ENCODE data around the gene RFXAP. TPM values are rescaled to one million over a fixed set of nuclear protein-coding genes. Genes with fewer than 3 reads are reported as not detected.

RFXAP gene
- total and polyA plus RNA-seq, 9 of the 15 experiments (the other 6 are each of a cell fraction or from before 2014, with no cell fraction given) = 2.1 to 9.7 (median 2.9) TPM

DNA sequence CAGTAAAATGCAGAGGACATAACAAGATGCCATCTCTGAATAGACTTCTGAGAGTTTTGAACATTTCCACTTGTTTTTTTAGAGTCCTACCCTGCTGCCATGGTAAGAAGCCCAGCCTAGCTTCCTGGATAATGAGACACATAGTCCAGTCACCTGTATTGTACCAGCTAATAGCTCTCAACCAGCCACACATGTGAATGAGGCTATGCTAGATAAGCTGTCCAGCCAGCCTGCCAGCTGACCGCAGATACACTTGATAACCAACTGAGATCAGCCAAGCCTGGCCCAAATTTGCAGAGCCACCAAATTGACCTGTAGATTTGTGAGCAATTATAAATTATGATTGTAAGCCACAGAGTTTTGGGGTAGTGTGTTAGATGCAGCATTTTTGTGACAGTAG is 10.7 kb downstream of the RFXAP start:
- FAIRE-seq (no peak), ATAC-seq (0 out of 3 replicates have a peak, but pooled peaks have one; percentile 42), DNase-seq (ENCODE audit: extremely low read depth in 1 of 4, low spot score in 3 of 4) (no peak)
- peaks cover 27% of the 10 kb centered on the region for H3K36me3 ChIP-seq (ENCODE audit: control insufficient read depth, insufficient read depth, low read length)
- no peak overlapping the region for H3K9ac ChIP-seq (ENCODE audit: insufficient read depth in 1 of 2, low read depth in 2 of 2, low read length in 2 of 2)
- TF ChIP-seq, protein P1, sequence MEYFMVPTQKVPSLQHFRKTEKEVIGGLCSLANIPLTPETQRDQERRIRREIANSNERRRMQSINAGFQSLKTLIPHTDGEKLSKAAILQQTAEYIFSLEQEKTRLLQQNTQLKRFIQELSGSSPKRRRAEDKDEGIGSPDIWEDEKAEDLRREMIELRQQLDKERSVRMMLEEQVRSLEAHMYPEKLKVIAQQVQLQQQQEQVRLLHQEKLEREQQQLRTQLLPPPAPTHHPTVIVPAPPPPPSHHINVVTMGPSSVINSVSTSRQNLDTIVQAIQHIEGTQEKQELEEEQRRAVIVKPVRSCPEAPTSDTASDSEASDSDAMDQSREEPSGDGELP (CRISPR knock-in tag; IDR thresholded peaks at IDR 0.05; ENCODE audit: borderline replicate concordance) = peak; percentile 40
- TF ChIP-seq, protein P2, sequence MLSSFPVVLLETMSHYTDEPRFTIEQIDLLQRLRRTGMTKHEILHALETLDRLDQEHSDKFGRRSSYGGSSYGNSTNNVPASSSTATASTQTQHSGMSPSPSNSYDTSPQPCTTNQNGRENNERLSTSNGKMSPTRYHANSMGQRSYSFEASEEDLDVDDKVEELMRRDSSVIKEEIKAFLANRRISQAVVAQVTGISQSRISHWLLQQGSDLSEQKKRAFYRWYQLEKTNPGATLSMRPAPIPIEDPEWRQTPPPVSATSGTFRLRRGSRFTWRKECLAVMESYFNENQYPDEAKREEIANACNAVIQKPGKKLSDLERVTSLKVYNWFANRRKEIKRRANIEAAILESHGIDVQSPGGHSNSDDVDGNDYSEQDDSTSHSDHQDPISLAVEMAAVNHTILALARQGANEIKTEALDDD (IDR thresholded peaks at IDR 0.05) = peak; percentile 63
- TF ChIP-seq GATA2 (CRISPR knock-in tag; IDR thresholded peaks at IDR 0.05) (no peak), ZNF644 (tag; IDR thresholded peaks at IDR 0.05; ENCODE audit: low read depth) (no peak), NFRKB (IDR thresholded peaks at IDR 0.05; ENCODE audit: low read depth) (no peak), TEAD4 (IDR thresholded peaks at IDR 0.05; ENCODE audit: low read length) (0 out of 2 replicates have a peak, but pooled peaks have one; percentile 11), TEAD4 (CRISPR knock-in tag; IDR thresholded peaks at IDR 0.05; ENCODE audit: borderline replicate concordance) (no peak), NFXL1 (CRISPR knock-in tag; IDR thresholded peaks at IDR 0.05) (no peak)
- BruUV-seq (replicated peaks) = no TSS peak
- no peaks in the 10 kb centered on the region for H3K9me3 ChIP-seq (replicated peaks; ENCODE audit: control insufficient read depth, insufficient read depth, low read depth, low read length)
- peaks cover 0 to 3% of the 10 kb centered on the region in 2 experiments; a peak in 2 of 5 replicates for H3K4me1 ChIP-seq (replicated peaks in 1 of 2; ENCODE audit: control insufficient read depth in 2 of 2, insufficient read depth in 2 of 2, low read length in 2 of 2)
- no peaks in the 10 kb centered on the region for H4K20me1 ChIP-seq (replicated peaks; ENCODE audit: control insufficient read depth, insufficient read depth, low read length)
- no peak overlapping the region for H3K4me3 ChIP-seq
- no peaks in the 10 kb centered on the region for H3K79me2 ChIP-seq (ENCODE audit: control insufficient read depth, insufficient read depth, low read length)
- no peaks in the 10 kb centered on the region for H3K9me1 ChIP-seq (ENCODE audit: control insufficient read depth, insufficient read depth, low read length)
- H2AFZ ChIP-seq (ENCODE audit: low read depth, low read length) = no peak overlapping the region
- no peak overlapping the region for H3K27ac ChIP-seq (ENCODE audit: extremely low read depth, low read depth, low read length)
- CTCF ChIA-PET (ENCODE audit: low intra/inter-chr PET ratio) = no interaction called here
- in situ Hi-C loops (cut with MboI) (loop anchor here (25.0 kb wide), 1 partner anchor 417 kb away; no protein-coding TSS in a partner anchor), intact Hi-C loops (cut with micrococcal nuclease) (loop anchor here (10.0 kb wide), 1 partner anchor 545 kb away; no protein-coding TSS in a partner anchor)
- H3K27me3 ChIP-seq (ENCODE audit: control insufficient read depth in 2 of 2, insufficient read depth in 2 of 2, low read length in 2 of 2) = no peaks in the 10 kb centered on the region
- POLR2A ChIA-PET = interaction anchor here (0.7 to 1.2 kb wide), 2 partner anchors 17 to 28 kb away, joined by 3 to 4 read pairs; no protein-coding TSS in a partner anchor
- no peak overlapping the region for H3K4me2 ChIP-seq (ENCODE audit: insufficient read depth, low read length)
- WGBS (ENCODE audit: insufficient coverage, low coverage, missing lambda C conversion rate) = 38% methylated on average over 1 of the region's 1 CpG
